Tibial artery (tissue), 4 donors: Measurements from ENCODE around the gene RUNX1.
A peak's percentile ranks its signal among the peaks of the same experiment; 100 is the strongest.
"Not testable (repeated sequence)": the region's sequence is repeated elsewhere in the genome, so short reads cannot be mapped to it uniquely, and the experiment has no call there.

Source experiments
- DNase-seq, 2 donors: peaks; one replicate each; pipeline ENCODE4 v3.0.0-alpha.2; 2019
- H3K27ac ChIP-seq, 2 donors: fragments of 200-600 bp; sonication (generic) in 1 of 2; 1 replicate in 1 of 2; 2 replicates in 1 of 2; pipeline ENCODE4 v1.5.1; 2018 to 2019; ENCODE audit warnings: mild to moderate bottlenecking in 1 of 2
- H3K27me3 ChIP-seq, 2 donors: fragments of 200-600 bp; sonication (generic) in 1 of 2; one replicate each; pipeline versions ENCODE4 v1.5.1 to v1.6.0; 2016 to 2019
- H3K36me3 ChIP-seq, 3 donors: fragments of 200-600 bp; sonication (generic) in 2 of 3; one replicate each; pipeline ENCODE4 v1.5.1; 2016 to 2019; ENCODE audit warnings: mild to moderate bottlenecking in 2 of 3
- H3K4me1 ChIP-seq, 4 donors: fragments of 200-600 bp; sonication (generic) in 2 of 4; 1 replicate in 3 of 4; 2 replicates in 1 of 4; pipeline ENCODE4 v1.5.1; 2016 to 2019
- H3K4me3 ChIP-seq, 2 donors: fragments of 200-600 bp; sonication (generic) in 1 of 2; 1 replicate in 1 of 2; 2 replicates in 1 of 2; pipeline ENCODE4 v1.5.1; 2018 to 2019; ENCODE audit warnings: mild to moderate bottlenecking in 2 of 2
- H3K9me3 ChIP-seq, 3 donors: fragments of 200-600 bp; sonication (generic) in 1 of 3; one replicate each; pipeline ENCODE4 v1.5.1; 2016 to 2019
- intact Hi-C: fragments of 100-400 bp; cut with DNase I; formaldehyde crosslinking; loops from one replicate; pipeline ENCODE4 v1.15.0; 2023; ENCODE audit warnings: low total_unique reads
- TF ChIP-seq, protein P1 (sequence below), 2 experiments: fragments of 200-600 bp in 1 of 2; fragments of 450-650 bp in 1 of 2; IDR thresholded peaks; one replicate each; pipeline ENCODE4 v1.5.1; 2017 to 2019; ENCODE audit warnings: antibody characterized with exemption in 2 of 2, mild to moderate bottlenecking in 1 of 2, moderate library complexity in 1 of 2

RUNX1 gene

DNA sequence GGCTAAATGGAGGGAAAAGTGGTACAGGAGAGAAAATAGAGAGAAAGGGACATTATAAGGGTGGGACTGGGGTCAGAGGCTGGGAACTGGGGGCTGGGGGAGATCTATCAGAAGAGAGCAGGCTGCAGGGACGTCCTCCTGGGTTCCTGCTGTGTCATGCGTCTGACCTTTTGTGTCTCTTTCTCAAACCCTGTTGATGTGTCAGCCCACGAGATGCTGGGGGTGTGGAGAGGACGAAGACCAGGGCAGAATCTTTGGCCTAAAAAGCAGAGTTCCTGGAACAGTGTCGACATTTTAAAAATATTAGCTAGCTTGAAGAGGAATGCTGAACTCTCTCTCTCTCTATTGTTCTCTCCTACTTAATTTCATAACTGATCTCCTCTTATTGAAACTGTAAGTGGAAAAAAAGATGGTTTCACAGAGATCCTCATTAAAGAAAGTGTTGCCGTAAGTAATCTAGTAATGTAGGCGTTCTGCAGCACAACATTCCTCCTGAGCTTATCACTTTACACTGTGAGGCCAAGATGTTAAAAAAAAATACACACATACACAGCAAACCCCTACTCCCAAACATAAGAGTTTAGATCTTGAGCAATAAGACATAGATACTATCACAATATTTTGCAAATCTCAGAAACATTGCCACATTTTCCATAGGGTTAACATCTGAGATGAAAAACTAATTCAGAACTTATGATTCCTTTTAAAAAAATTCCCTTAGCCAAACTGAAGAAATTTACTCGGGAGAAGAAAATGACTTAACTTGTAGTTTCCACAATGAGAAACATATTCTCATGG is 52.6 kb downstream of the RUNX1 start:
- Histone ChIP-seq H3K36me3 (no peaks in the 10 kb centered on the region), H3K4me3 (no peak overlapping the region), H3K27ac (no peak overlapping the region), H3K9me3 (no peaks in the 10 kb centered on the region), H3K4me1 (peaks cover 0 to 16% (median 0%) of the 10 kb centered on the region in 4 donors), H3K27me3 (no peaks in the 10 kb centered on the region)
- intact Hi-C loops: no loop called here
- peak; percentile 74 to 84 for DNase-seq
- TF ChIP-seq, protein P1, sequence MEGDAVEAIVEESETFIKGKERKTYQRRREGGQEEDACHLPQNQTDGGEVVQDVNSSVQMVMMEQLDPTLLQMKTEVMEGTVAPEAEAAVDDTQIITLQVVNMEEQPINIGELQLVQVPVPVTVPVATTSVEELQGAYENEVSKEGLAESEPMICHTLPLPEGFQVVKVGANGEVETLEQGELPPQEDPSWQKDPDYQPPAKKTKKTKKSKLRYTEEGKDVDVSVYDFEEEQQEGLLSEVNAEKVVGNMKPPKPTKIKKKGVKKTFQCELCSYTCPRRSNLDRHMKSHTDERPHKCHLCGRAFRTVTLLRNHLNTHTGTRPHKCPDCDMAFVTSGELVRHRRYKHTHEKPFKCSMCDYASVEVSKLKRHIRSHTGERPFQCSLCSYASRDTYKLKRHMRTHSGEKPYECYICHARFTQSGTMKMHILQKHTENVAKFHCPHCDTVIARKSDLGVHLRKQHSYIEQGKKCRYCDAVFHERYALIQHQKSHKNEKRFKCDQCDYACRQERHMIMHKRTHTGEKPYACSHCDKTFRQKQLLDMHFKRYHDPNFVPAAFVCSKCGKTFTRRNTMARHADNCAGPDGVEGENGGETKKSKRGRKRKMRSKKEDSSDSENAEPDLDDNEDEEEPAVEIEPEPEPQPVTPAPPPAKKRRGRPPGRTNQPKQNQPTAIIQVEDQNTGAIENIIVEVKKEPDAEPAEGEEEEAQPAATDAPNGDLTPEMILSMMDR (IDR thresholded peaks at IDR 0.05): no peak

DNA sequence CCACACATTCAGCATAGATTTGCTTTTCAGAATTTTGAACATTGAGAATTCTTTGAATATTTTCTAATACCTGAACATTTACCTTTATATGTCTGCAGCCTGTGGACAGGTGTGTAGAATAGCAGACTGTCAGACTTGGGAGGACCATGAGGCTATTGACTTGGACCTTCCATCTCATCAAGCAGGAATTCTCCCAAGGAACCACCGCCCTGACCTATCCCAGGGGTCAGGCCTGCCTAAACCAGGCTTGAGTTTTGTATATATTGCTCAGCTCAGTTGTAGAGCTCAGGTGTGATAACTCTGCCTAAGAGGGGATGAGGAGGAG is 53.2 kb downstream of the RUNX1 start:
- Histone ChIP-seq H3K27me3 (no peaks in the 10 kb centered on the region), H3K4me3 (no peak overlapping the region), H3K4me1 (peaks cover 0 to 16% (median 0%) of the 10 kb centered on the region in 4 donors), H3K36me3 (no peaks in the 10 kb centered on the region), H3K27ac (no peak overlapping the region), H3K9me3 (no peaks in the 10 kb centered on the region)
- no peak for DNase-seq
- intact Hi-C loops: no loop called here
- TF ChIP-seq, protein P1 (IDR thresholded peaks at IDR 0.05): no peak

DNA sequence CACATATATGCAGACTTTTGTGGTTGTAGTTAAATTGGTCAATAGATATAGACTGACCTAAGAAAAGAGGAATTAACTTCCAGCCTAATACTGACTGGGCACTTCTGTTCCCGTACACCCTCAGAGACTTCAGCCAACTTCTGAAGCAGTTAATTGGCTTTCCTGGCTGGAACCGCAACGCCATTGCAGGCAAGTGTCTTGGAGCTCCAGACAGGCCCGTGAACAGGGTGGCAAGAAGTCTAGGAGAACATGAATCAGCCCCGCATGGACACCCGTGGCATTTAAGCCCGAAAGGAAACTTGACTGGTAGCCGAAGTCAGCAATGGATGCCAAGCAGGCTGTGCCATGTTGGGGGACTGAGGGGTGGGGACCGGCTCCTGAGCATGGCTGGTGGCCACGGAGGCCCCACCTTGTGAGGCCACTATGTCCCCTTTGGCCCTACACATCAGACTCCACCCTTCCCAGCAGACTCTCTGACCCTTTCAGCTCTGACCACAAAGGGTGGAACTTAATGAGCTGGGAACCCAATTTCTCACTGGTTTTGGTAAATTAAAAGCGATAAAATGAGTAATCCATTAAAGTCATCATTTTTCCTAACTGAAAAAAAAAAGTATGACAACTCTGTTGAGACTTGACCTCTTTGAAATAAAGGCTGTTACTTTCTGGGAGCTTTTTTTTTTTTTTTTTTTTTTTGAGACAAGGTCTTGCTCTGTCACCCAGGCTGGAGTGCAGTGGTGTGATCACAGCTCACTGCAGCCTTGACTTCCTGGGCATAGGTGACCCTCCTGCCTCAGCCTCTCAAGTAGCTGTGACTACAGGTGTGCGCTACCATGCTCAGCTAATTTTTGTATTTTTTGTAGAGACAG is 54.1 kb downstream of the RUNX1 start:
- peaks cover 0 to 16% (median 0%) of the 10 kb centered on the region in 4 donors for H3K4me1 ChIP-seq
- peak; percentile 49 to 71 for DNase-seq
- no peak overlapping the region for H3K27ac ChIP-seq
- H3K36me3 ChIP-seq: no peaks in the 10 kb centered on the region
- TF ChIP-seq, protein P1 (IDR thresholded peaks at IDR 0.05): no peak
- H3K4me3 ChIP-seq: no peak overlapping the region
- intact Hi-C loops: no loop called here
- H3K27me3 ChIP-seq: no peaks in the 10 kb centered on the region
- no peaks in the 10 kb centered on the region for H3K9me3 ChIP-seq

DNA sequence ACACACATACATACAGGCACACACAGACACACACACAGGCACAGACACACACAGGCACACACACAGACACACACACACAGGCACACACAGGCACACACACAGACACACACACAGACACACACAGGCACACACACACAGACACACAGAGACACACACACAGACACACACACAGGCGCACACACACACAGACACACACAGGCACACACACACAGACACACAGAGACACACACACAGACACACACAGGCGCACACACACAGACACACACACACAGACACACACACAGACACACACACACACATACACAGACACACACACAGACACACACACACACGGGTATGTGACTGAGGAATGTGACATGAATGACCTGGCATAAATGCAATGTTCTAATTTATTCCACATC is 55.6 kb downstream of the RUNX1 start:
- H3K27ac ChIP-seq, H3K4me3 ChIP-seq, H3K27me3 ChIP-seq, intact Hi-C loops, DNase-seq, H3K36me3 ChIP-seq, H3K9me3 ChIP-seq: not testable (repeated sequence)
- peaks cover 0 to 16% (median 0%) of the 10 kb centered on the region in 4 donors for H3K4me1 ChIP-seq

DNA sequence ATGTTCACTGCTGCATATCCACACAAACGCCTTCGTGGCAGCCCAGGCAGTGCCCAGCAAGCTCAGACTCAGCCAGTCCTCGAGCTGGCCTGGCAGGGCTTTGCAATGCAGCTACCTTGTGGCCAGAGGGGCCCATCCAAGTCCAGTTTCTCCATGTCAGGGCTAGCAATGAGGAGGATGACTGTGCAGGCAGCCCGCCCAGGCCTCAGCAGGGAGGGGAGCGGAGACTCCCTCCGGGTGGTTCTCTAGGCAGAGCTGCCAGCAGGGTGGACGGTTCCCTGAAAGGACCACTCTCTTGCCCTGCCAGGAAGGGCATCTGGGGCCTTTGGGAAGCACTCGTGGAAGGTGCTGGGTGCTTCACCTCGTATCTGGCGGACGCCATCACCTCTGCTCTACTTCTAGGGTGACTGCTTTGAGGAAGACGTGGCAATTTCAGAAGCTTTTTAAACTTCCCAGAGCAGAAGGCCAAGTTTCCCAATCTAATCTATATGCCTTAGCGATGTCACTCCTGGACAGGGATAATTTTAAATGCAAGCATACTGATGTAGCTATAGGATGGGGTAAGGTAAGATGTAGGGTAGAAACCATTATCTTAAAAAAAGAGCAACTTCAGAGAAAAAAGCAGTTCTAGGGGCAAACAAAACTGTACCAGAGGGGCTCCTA is 56.2 kb downstream of the RUNX1 start:
- Histone ChIP-seq H3K4me1 (peaks cover 0 to 16% (median 0%) of the 10 kb centered on the region in 4 donors), H3K9me3 (no peaks in the 10 kb centered on the region), H3K27ac (no peak overlapping the region), H3K36me3 (no peaks in the 10 kb centered on the region), H3K4me3 (no peak overlapping the region), H3K27me3 (no peaks in the 10 kb centered on the region)
- intact Hi-C loops: no loop called here
- DNase-seq: peak; percentile 83 to 86
- TF ChIP-seq, protein P1 (IDR thresholded peaks at IDR 0.05): no peak
